NCI-H526 (cell line): ENCODE results near the gene HMGB1.

Experiments
- DNase-seq, 2 experiments: peaks; one replicate each; lab custom pipeline; 2025; lab: John Stamatoyannopoulos, UW

Gene HMGB1

DNA sequence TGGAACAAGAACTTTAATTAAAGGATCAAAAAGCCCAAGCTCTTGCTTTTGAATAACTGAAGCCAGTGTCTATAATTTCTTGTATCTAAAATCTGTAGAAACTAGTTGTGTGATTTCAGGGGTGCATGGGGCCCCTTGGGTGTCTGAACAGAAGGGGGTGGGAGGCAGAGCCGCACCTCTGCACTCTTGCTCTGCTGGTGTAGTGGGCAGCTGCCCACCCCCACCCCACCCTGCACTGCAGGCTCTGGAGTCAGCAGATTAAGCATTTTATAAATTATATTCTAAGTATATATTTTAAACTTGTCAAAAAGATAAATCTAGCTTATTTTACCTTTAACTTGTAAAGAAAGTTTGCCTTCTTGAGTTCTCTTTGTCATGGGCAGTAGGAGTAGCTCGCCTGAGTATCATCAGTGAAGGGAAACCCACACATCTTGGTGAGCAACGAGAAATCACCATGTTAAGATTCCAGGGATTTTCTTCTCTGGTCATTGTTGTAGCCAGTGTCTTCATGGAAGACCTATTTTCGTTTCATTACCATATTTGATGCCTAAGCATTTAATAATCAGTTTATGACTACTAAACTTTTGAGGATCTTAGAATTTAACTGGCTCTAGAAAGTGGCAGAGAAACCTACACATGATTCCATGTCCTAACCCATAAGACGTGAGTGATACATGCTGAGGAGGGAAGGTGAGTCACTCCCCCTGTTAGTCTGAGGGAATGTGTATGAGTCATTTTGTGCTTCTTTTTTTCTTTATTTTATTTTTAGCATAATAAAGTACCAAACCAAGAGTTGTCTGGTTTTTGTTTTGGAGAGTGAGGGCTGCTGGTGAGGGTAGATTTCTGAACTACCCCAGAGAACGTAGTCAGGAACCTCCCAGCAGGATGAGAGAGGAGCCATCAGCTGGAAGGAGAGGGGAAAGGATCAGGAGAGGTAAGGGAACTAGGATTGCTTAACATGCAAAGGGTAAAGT, 35.7 kb downstream of the HMGB1 start:
- no peak for DNase-seq

DNA sequence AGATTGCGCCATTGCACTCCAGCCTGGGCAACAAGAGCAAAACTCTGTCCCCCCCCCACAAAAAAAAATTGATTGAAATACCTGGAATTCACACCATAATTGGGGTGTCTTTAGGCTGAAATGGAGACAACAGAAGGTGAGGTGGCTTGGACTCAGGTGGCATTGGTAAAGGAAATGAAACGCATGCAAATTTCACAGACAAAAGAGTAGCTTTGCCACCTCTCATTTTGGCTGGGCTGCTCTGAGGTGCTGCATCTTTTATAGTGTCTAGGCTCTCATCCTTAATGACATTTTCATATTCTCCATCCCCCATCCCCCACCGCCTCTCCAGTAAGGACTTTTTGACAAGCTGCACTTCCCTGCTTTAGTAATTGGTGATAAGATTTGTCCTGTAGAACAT, 36.5 kb downstream of the HMGB1 start:
- peak; percentile 76 to 90 for DNase-seq

DNA sequence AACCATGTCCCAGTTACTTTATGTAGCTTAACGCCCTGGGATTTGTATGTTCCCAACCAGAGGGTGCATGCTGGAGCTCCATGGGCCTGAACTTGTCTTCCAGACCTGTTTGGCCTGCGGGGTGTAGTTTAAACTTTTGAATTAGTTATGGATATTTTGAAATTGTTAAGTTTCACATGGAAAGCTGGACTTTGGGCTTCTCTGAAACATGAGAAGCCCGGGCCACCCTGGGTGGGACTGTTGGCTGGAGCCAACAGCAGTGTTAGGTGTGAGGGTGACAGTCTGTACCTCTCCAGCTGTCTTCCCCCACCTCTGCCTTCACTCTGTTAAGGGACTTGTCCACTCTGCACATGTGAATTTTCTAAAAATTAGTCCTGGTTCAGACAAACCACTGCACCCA, 41.8 kb downstream of the HMGB1 start:
- DNase-seq = no peak

DNA sequence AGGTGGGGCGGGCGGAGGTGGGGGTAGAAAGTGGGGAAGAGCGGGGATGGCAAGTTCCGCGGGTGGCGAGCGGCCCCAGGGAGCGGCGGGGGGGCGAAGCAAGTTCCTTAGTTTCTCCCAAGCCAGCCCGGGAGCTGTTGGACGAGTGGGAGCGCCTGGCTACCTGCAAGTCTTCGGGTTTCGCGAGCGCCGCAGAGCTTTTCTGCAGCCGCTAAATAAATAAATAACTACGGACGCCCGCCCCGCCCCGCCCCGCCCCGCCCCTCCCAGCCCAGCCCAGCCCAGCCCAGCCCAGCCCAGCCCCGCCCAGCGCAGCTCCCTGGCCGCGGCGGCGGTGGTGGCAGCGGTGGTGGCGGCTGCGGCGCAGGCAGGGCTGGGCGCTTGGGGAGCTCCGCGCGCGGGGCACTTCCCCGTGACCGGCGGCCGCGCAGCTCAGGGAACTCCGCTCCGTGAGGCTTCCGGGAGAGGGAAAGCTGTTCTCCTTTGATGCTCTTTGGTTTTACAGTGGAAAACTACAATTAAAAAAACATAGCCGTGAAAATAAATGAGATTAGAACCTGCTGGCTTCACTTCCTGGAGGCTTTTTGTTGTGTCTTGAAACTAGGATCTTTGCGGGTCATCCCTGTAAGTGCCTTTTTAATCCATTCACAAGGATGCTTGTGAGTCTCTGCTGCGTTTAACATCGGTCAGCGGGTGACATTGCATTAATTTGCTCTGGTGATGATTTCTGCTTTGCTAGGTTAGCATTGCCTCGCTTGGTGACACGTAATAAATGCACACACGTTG, 43.5 kb downstream of the HMGB1 start, which contains the start of gene UBE2L5:
TSS of gene UBE2L5 (plus strand) at position 440 of the 786 bp plus-strand sequence. CDS start 5,498 bp downstream, outside the sequence.
- DNase-seq = peak; percentile 81 to 98

DNA sequence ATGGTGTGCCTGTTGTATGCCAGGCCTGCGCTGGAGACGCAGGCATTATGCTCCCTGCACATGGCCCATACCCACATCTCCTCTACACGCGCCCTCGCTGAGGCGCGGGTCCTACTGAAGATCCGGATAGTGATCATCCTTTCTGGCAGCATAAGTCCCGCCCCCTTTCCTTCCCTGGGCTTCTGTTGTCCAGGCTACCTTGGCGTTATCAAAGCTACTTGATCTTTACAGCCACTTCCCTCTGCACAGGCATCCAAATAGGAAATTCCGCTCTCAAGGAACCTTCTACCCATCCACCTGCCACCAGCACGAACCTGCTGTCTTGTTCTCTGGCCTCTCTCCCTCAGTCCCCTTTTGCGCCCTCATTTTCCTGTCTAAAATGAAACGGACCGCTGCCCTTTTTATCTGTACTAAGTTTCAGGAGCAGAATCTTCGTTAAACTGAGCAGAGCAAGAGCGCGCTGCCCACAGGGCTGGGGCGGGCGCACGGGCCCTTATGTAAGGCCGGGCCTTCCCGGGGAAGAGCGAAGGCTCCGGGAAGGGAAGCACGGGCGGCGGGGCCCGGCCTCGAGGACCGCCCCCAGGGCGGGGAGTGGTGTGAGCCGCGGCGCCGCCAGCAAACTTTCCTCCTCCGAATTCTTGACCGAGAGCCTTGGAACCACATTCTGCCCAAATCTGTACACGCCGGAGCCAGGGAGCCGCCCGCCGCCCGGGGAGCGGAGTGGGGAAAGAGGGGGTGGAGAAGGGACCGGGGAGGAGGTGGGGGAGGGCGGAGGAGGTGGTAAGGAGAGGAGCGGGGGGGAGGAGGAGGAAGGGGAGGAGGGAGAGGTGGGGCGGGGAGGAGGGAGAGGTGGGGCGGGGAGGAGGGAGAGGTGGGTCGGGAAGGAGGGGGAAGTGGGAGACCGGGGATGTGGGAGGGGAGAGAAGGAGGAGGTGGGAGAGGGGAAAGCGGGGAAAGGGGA, 44.4 kb downstream of the HMGB1 start:
- DNase-seq = peak; percentile 52 to 89

DNA sequence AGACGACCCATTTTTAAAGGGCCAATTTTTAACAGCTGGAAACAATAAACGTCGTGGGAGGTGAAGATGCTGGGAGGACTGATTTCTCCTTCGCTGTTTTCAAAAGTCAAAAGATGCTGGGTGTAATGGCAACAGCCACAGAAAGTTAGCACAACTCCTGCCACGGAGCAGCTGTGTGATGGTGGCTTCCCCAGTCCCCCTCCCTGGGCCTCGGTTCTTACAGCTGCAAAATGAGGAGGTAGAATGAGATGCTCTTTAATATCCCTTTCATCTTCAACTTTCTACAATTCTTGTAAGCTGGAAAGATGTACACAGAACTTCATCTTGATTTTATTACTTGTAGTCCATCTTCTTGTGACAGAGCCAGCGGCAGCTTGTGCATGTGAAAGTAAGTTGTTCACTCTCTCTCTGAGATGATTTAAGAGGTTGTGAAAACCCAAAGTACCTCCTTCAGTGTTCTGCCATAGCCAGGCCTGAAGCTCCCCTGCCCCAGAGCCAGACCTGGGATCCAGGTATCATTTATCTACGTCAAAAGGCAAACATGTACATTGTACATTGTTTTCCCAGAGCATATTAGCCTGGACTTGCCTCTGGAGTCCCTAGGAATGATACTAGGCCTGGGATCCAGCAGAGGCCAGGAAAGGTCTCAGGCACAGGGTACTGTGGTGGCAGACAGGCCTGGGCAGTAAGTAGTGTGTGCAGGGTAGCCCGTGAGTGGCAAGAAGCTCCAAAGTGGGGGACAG, 46.8 kb downstream of the HMGB1 start:
- DNase-seq = peak in 1 of 2 experiments; percentile 11

DNA sequence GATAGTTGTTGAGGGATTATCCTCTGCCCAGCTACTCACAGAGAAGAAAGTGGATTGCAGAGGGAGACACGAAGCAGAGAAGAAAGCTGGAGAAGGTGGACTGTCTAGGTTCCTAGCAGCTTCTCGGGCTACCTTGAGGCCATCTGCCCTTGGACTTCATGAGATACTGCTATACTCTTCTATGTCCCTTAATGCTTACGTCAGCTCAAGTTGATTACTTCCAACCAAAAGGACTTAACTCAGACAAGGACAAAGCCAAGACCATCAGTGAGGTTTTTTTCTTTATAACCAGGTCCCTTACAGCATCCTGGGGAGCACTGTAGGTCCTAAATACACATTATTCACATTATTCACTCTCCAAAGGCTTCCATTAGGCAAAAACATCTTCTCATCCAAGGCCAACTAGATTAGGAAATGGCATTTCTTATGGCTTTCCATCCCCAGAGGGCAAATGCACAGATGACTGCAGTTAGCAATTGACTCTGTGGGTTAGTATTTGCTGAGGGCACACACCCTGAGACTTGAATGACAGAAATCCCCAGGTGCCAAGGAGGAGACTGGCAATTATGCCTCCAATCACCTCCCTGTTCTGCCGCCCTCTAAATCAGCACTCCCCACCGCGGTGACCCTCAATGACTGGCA, 47.5 kb downstream of the HMGB1 start:
- no peak for DNase-seq

DNA sequence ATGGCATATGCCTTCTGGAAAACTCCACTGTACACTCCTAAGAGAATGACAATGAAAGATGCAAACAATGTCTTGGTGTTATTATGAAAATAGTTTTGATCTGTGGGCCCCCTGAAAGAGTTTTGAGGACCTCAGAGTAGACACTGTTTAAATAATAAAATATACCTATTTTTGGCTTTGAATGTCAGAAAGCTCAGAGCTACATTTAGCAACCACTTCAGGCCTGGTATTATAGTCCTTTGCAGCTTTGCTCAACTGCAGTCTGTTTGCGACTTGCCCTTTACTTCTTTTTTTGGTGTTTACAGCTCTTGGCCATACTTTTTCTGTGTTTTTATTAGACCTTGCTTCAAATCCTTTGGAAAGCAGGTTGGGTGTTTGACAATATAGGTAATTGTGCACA, 49.3 kb downstream of the HMGB1 start:
- peak in 1 of 2 experiments; percentile 36 for DNase-seq

DNA sequence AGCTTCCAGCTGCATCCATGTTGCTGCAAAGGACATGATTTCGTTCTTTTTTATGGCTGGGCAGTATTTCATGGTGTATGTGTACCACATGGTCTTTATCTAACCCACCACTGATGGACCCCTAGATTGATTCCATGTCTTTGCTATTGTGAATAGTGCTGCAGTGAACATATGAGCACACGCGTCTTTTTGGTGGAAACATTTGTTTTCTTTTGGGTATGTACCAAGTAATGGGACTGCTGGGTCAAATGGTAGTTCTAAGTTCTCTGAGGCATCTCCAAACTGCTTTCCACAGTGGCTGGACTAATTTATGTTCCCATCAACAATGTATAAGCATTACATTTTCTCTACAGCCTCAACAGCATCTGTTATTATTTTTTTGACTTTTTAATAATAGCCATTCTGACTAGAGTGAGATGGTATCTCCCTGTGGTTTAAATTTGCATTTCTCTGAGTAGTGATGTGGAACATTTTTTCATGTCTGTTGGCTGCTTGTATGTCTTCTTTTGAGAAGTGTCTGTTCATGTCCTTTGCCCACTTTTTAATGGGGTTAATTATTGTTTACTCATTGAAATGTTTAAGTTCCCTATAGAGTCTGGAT, 50.2 kb downstream of the HMGB1 start:
- DNase-seq = peak; percentile 85 to 87

DNA sequence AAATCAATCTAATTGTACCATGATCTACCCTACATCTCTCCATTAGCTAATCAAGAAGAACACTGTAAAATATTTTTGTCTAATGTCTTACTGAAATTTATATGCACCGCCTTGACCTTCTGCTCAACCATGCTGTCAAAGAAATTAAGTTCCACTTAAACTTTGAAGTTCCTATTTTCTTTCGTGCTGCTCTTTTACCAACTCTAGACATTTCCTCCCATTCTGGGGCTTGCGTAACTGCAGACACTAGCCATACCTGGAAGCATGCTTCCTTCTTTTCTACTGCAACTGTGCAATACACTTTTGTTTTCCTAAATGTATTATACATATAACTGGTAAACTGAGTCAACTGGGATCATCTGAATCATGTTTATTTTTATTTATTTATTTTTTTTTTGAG, 51.9 kb downstream of the HMGB1 start:
- DNase-seq = no peak

DNA sequence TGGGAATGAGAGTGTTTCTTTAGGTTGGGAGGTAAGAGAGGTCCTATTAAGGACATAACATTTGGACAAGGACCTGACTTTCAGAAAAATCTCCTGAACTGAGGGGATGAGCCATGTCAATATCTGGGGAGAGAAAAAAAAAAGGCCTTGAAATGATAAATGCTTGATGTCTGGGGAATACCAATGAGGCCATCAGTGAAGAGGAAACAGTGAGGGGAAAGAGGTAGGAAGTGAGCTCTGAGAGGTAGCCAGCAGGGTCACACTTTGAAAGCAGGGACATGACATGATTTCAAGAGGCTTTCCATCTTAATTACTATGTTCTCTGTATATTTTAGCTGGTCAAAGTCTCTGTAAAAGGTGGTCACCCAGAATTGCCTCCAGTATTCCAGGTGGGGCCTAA, 53.4 kb downstream of the HMGB1 start:
- DNase-seq = no peak

DNA sequence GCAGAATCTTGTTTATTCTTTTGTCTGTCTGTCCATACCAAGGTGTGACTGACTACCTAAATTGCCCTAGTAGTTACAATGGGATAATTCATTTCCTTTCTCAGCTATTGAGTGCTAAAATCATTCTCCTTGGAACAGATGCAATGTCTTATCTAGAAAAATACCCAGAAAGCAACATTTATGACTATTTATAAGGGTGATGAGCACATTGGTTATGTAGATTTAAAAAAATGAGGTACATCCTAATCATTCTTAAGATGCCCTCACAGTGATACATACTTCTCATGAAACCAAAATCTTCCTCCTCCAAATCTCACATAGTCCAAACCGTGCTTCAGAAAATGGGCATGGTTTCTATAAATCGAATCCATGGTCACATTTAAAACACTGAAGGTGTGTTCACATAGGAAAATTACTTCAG, 55.0 kb downstream of the HMGB1 start:
- DNase-seq = no peak

DNA sequence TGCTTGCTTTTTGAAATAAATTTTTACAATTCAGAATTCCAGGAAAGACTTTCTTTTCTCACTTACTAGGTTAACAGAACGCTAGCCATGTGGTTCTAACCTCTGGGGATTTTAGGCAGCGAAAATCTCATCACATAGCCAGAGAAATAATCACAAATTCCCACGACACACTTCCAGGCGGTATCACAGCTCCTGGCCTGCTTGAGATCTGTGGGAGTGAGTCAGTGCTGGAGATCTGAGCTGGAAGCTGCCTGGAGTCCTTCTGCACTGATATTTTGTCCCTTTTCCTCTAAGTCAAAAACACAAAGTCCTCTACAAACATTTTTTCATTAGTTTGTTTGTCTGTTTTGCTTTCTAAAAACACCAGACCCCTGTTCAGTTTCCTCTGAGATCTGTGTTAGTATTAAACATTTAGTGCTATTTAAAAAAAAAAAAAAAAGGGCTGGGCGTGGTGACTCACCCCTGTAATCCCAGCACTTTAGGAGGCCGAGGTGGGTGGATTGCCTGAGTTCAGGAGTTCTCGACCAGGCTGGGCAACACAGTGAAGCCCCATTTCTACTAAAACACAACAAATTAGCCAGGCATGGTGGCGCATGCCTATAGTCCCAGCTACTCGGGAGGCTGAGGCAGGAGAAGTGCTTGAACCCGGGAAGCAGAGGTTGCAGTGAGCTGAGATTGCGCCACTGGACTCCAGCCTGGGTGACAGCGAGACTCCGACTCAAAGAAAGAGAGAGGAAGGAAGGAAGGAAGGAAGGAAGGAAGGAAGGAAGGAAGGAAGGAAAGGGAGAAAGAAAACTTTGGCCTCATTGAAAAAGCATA, 55.6 kb downstream of the HMGB1 start:
- DNase-seq = no peak

DNA sequence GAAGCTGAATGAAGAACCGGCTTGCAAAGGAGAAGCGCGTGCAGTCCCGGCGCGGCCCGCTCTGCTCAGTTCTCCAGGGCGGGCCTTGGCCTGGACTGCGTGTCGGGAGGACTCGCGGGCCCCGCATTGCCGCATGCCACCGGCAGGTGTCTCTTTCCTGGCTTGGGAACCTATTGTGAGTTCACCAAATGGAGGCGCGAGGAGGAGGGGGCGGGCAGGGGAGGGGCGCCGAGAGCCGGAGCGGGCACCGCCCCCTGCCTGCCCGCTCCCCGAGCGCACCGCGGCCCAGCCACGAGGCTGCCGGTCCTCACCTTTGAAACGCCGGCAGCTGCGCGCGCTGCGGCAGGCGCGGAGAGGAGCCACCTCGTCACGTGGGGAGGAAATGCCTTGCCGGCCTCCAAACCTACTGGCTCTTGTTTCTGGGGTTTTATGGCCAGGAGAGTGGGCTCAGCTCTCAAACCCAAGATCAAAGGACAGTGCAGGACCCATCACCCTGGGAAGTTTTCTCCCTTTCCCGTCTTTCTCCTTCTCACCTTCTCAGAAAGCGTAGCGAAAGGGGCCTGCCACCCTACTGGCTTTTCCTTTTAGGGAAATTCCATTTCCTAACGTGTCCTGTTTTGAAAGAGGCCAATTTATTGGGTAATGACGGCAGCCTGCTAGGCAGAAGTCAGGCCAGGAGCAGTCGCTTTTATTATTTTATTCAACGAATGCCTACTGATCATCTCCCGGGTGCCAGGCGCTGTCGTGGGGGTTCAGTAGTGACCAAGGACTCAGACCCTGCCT, 57.2 kb downstream of the HMGB1 start:
- DNase-seq = peak; percentile 86 to 98

DNA sequence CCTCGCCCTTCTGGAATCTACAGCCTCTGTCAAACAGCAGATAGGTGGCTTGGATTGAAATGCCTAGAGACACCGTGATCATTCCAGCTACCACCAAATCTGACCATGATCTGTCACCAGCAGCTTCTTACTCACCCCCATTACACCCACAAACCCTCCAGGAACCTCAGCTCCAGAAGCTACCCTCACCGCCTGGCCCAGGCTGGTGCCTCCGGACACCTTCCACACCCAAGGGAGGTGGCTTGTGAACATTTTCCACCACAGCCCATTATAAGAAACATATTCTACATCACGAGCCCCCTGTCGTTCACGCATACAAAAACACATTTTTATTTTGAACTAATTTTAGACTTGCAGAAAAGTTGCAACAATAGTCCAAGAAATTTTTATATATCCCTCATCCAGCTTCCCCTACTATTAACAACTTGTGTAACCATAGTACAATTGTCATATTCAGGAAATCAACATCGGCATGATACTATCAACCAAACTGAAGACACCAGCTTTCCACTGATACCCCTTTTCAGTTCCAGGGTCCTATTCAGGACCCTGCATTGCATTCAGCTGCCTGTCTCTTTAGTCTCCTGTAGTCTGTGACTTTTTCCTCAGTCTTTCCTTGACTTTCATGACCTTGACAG, 58.8 kb downstream of the HMGB1 start:
- no peak for DNase-seq
